HepG2 (cell line): Measurements from ENCODE around the gene MRPS5. TPM values are rescaled to one million over a fixed set of nuclear protein-coding genes. Genes with fewer than 3 reads are reported as not detected.

Experiments
- ATAC-seq: fragments of 200-7000 bp; cut with Tn5 transposase; 3 replicates; pipeline ENCODE4 v1.9.1; 2020; ENCODE audit warnings: mild to moderate bottlenecking, moderate library complexity
- BruUV-seq: library from RNA; stranded (reverse); fragments of 400-500 nt; replicated peaks from 2 replicates; lab custom pipeline; 2021; lab: Mats Ljungman, UMichigan
- CTCF ChIA-PET: fragments of 300-600 bp; formaldehyde crosslinking; extraction: SDS; loops from one replicate; lab custom pipeline; 2021; ENCODE audit warnings: low total read pairs, inconsistent platforms, low intra/inter-chr PET ratio; lab: Yijun Ruan, JAX
- POLR2A ChIA-PET: fragments of 350-600 bp; sonication (Branson Sonifier 250); formaldehyde crosslinking; loops from one replicate; lab custom pipeline; 2020; ENCODE audit warnings: antibody characterized with exemption, inconsistent platforms; lab: Yijun Ruan, JAX
- DNase-seq: peaks from one replicate; pipeline ENCODE4 v3.0.0-alpha.2; 2015; ENCODE audit warnings: low spot score
- FAIRE-seq: peaks from 3 replicates; lab custom pipeline; 2011; peaks lifted over from hg19 to GRCh38; lab: Jason Lieb, UNC
- H2AFZ ChIP-seq: one replicate; pipeline ENCODE4 v1.6.1; 2011; ENCODE audit warnings: low read length, inconsistent platforms
- H3K27ac ChIP-seq: fragments of 300-600 bp; 3 replicates; pipeline ENCODE4 v1.8.0; 2011; ENCODE audit warnings: mixed run types, mild to moderate bottlenecking, mixed read lengths, low read length, inconsistent platforms; ENCODE audit not compliant: insufficient read depth; ENCODE audit errors: extremely low read length
- H3K27me3 ChIP-seq, 2 experiments: fragments of 200-600 bp in 1 of 2; 2 replicates in 1 of 2; 3 replicates in 1 of 2; pipeline versions ENCODE4 v1.6.0 to v1.8.0; 2011; ENCODE audit warnings: low read length in 2 of 2, mild to moderate bottlenecking in 2 of 2, moderate library complexity in 2 of 2, inconsistent platforms in 1 of 2; ENCODE audit not compliant: insufficient read depth in 2 of 2, control insufficient read depth in 1 of 2
- H3K36me3 ChIP-seq, 2 experiments: fragments of 200-600 bp in 1 of 2; replicated peaks in 1 of 2; 2 replicates in 1 of 2; 3 replicates in 1 of 2; pipeline versions ENCODE4 v1.5.1 to v1.8.0; 2011; ENCODE audit warnings: low read length in 2 of 2, inconsistent platforms in 1 of 2; ENCODE audit not compliant: insufficient read depth in 2 of 2, control insufficient read depth in 1 of 2
- H3K4me1 ChIP-seq: 2 replicates; pipeline ENCODE4 v1.5.1; 2012; ENCODE audit warnings: low read length, inconsistent platforms; ENCODE audit not compliant: insufficient read depth
- H3K4me2 ChIP-seq: 2 replicates; pipeline ENCODE4 v1.6.0; 2011; ENCODE audit warnings: low read depth, low read length, inconsistent platforms
- H3K4me3 ChIP-seq, 3 experiments: fragments of 200-600 bp in 1 of 3; sonication (generic), shearing (Covaris generic) in 1 of 3; replicated peaks in 1 of 3; 2 replicates each; pipeline ENCODE4 v1.5.1; 2011 to 2016; ENCODE audit warnings: low read length in 3 of 3, inconsistent platforms in 2 of 3, low read depth in 2 of 3, mild to moderate bottlenecking in 2 of 3, control low read depth in 1 of 3, mixed read lengths in 1 of 3; ENCODE audit not compliant: insufficient read depth in 1 of 3
- H3K79me2 ChIP-seq: one replicate; pipeline ENCODE4 v1.6.1; 2011; ENCODE audit warnings: low read length, inconsistent platforms; ENCODE audit not compliant: insufficient read depth
- H3K9ac ChIP-seq: 2 replicates; pipeline ENCODE4 v1.6.0; 2011; ENCODE audit warnings: mild to moderate bottlenecking, low read depth, low read length, inconsistent platforms; ENCODE audit not compliant: insufficient read depth
- H3K9me3 ChIP-seq: 2 replicates; pipeline ENCODE4 v1.5.1; 2012; ENCODE audit warnings: mild to moderate bottlenecking, low read length
- H4K20me1 ChIP-seq: 2 replicates; pipeline ENCODE4 v1.6.0; 2011; ENCODE audit warnings: inconsistent platforms, mild to moderate bottlenecking, low read length, moderate library complexity; ENCODE audit not compliant: insufficient read depth
- GABPB1 ChIP-seq: IDR thresholded peaks from 2 replicates; pipeline ENCODE4 v1.6.1; 2016; ENCODE audit warnings: mild to moderate bottlenecking, missing genetic modification reagents, moderate library complexity, missing compliant biosample characterization
- HDAC1 ChIP-seq: sonication (generic); formaldehyde crosslinking; IDR thresholded peaks from 2 replicates; pipeline ENCODE4 v1.5.1; 2020; ENCODE audit warnings: mild to moderate bottlenecking, missing genetic modification reagents
- HNRNPL ChIP-seq: fragments of 200-400 bp; formaldehyde crosslinking; IDR thresholded peaks from 2 replicates; pipeline ENCODE4 v1.6.1; 2017; ENCODE audit warnings: mild to moderate bottlenecking, low read depth, low read length
- HNRNPLL ChIP-seq: fragments of 200-400 bp; formaldehyde crosslinking; IDR thresholded peaks from 2 replicates; pipeline ENCODE4 v1.6.1; 2017; ENCODE audit warnings: mild to moderate bottlenecking, low read depth, low read length; ENCODE audit not compliant: poor library complexity, severe bottlenecking
- KDM1A ChIP-seq: IDR thresholded peaks from 2 replicates; pipeline ENCODE4 v1.6.1; 2016; ENCODE audit warnings: missing compliant biosample characterization
- RBFOX2 ChIP-seq: fragments of 200-400 bp; formaldehyde crosslinking; IDR thresholded peaks from 2 replicates; pipeline ENCODE4 v1.6.1; 2017; ENCODE audit warnings: low read depth, mild to moderate bottlenecking, low read length
- SKI ChIP-seq: fragments of 450-650 bp; IDR thresholded peaks from one replicate; pipeline ENCODE4 v1.6.1; 2018; ENCODE audit warnings: mild to moderate bottlenecking; ENCODE audit not compliant: partially characterized antibody
- ZBTB7B ChIP-seq: sonication (generic); formaldehyde crosslinking; IDR thresholded peaks from 2 replicates; pipeline ENCODE4 v1.4.0; 2020; ENCODE audit warnings: missing genetic modification reagents
- ZNF569 ChIP-seq: sonication (generic); formaldehyde crosslinking; IDR thresholded peaks from 2 replicates; pipeline ENCODE4 v1.5.0; 2020; ENCODE audit warnings: mild to moderate bottlenecking, missing genetic modification reagents, moderate library complexity, borderline replicate concordance
- ZNF629 ChIP-seq: sonication (generic); formaldehyde crosslinking; conservative IDR thresholded peaks from 2 replicates; pipeline ENCODE4 v1.5.0; 2020; ENCODE audit warnings: missing genetic modification reagents
- WGBS: methylation state at CpG from one replicate; pipeline ENCODE4 v1.1.6; 2017; ENCODE audit warnings: low lambda C conversion rate; 5-methylcytosine and 5-hydroxymethylcytosine counted together
- in situ Hi-C: cut with HindIII; loops from 2 replicates; pipeline ENCODE4 v1.10.0; 2017; ENCODE audit warnings: low pct_unique_long_range_greater_than_20kb; ENCODE audit not compliant: extremely low pct_ligation_motif_present
- intact Hi-C: fragments of 100-400 bp; cut with micrococcal nuclease; formaldehyde crosslinking; loops from one replicate; pipeline ENCODE4 v1.10.0; 2022; ENCODE audit not compliant: unreplicated experiment
- polyA plus RNA-seq, 8 experiments: library from polyadenylated mRNA; depleted of rRNA in 3 of 8; stranded (reverse) in 7 of 8; unstranded in 1 of 8; fragments of >200 nt; fragmentation: Illumina TruSeq in 4 of 8; extraction: Trizol in 4 of 8; gene quantifications; 2 replicates each; pipeline versions ENCODE4 v1.2.1 to v1.2.3, GENCODE V29; 2011 to 2016; ENCODE audit warnings: low read depth in 4 of 8, missing spikeins in 1 of 8, mixed read lengths in 1 of 8; ENCODE audit not compliant: insufficient read depth in 1 of 8
- total RNA-seq, 5 experiments: library from RNA; depleted of rRNA; stranded (reverse); fragments of >200 nt; fragmentation: Illumina TruSeq; extraction: Trizol; gene quantifications; 2 replicates each; pipeline ENCODE4 v1.2.3, GENCODE V29; 2016; ENCODE audit warnings: low read depth in 1 of 5
- TF ChIP-seq, protein P1 (sequence below): sonication (generic); formaldehyde crosslinking; IDR thresholded peaks from 2 replicates; pipeline ENCODE4 v1.5.0; 2020; ENCODE audit warnings: missing genetic modification reagents, mild to moderate bottlenecking, borderline replicate concordance

MRPS5 gene
- total and polyA plus RNA-seq, 2 of the 13 experiments (the other 11 are each of a cell fraction or from before 2014, with no cell fraction given): 98.8 to 134 TPM

DNA sequence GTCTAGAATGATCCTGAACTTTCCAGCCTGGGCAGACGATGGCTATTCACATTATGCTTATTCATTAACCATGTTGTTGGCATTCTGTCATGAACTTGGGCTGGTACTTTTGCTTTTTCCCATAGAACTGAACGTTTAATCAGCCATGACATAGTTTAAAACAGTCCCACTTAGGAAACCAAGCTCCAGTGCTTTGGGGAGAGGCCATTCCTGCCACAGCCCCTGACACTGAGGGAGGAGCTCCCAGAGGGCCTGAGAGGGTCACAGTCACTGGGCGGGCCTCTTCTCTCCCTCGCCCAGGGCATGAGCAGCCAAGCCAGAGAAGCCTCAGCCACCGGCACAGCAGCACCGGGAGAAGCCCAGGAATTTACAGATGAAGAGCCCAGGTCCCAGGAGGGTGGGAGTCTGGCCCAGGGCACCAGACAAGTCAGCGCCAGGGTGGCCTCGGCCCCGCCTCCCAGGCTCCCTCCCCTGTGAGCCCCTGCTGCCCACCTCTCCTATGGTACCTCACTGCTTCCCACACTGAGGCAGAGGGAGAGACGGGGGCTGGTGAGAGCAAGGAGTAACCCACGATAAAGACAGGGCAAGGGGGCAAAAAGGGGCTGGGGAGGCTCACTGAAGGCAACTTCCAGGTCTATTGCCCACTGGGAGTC, 62.5 kb downstream of the MRPS5 start:
- POLR2A ChIA-PET: no interaction called here
- peak; percentile 55 for TF ChIP-seq HNRNPLL
- TF ChIP-seq GABPB1 (CRISPR knock-in tag): 0 out of 2 replicates have a peak, but pooled peaks have one; percentile 13
- peak; percentile 49; the same call in 1 of the 2 replicates for TF ChIP-seq RBFOX2
- no peak for TF ChIP-seq ZNF569 (CRISPR knock-in tag)
- TF ChIP-seq HNRNPL: 0 out of 2 replicates have a peak, but pooled peaks have one; percentile 45
- TF ChIP-seq ZBTB7B (CRISPR knock-in tag): 0 out of 2 replicates have a peak, but pooled peaks have one; percentile 14
- in situ Hi-C loops (no loop called here), intact Hi-C loops (no loop called here)
- Histone ChIP-seq H3K4me3 (peak overlapping the region in 2 of 3 experiments; percentile 4 to 59; a peak in 2 of 6 replicates), H3K4me1 (peaks cover 86% of the 10 kb centered on the region), H2AFZ (no peak overlapping the region), H3K9ac (no peak overlapping the region), H3K27ac (no peak overlapping the region), H4K20me1 (no peaks in the 10 kb centered on the region), H3K79me2 (no peaks in the 10 kb centered on the region), H3K36me3 (no peaks in the 10 kb centered on the region), H3K4me2 (peak overlapping the region; percentile 72), H3K27me3 (peaks cover 5 to 30% of the 10 kb centered on the region in 2 experiments; a peak in 4 of 5 replicates), H3K9me3 (no peaks in the 10 kb centered on the region)
- DNase-seq: no peak
- no TSS peak for BruUV-seq
- no peak for FAIRE-seq
- CTCF ChIA-PET: no interaction called here
- ATAC-seq: peak; percentile 5; the same call in 1 of the 3 replicates
- 5% methylated on average over 10 of the region's 11 CpGs for WGBS

DNA sequence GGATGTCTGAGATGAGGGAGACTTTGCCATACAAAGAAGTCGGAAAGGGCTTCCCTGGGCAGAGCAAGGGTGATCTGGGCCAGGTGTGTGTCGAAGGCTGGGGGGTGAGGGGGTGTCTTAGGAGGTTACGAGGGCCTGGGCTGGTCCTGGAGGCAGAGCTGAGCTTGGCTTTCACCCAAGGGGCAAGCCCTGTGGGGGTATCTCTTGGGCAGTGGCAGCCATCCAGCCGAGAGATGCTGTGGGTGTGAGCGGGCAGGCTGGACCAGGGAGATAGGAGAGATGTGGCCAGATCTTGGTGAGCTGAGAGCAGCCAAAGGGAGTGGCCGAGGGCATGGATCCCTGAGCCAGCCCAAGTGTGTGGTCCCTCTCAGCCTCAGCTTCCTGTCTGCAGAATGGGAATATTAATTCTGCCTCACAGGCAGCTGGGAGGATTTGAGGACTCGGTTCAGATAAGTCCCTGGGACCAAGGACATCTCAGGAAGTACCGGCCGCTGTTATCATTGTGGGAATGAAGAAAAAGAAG, 63.1 kb downstream of the MRPS5 start:
- CTCF ChIA-PET: no interaction called here
- H3K9ac ChIP-seq: no peak overlapping the region
- TF ChIP-seq, protein P1, sequence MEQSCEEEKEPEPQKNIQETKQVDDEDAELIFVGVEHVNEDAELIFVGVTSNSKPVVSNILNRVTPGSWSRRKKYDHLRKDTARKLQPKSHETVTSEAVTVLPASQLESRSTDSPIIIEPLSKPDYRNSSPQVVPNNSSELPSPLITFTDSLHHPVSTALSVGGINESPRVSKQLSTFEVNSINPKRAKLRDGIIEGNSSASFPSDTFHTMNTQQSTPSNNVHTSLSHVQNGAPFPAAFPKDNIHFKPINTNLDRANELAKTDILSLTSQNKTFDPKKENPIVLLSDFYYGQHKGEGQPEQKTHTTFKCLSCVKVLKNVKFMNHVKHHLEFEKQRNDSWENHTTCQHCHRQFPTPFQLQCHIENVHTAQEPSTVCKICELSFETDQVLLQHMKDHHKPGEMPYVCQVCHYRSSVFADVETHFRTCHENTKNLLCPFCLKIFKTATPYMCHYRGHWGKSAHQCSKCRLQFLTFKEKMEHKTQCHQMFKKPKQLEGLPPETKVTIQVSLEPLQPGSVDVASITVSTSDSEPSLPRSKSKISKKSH: peak; percentile 71; the same call in 1 of the 2 replicates
- TF ChIP-seq KDM1A: 0 out of 2 replicates have a peak, but pooled peaks have one; percentile 13
- no peak for TF ChIP-seq SKI
- TF ChIP-seq ZNF629 (CRISPR knock-in tag): peak; percentile 93
- TF ChIP-seq HDAC1 (CRISPR knock-in tag): peak; percentile 10; the same call in 1 of the 2 replicates
- no peak overlapping the region for H3K27ac ChIP-seq
- no peaks in the 10 kb centered on the region for H4K20me1 ChIP-seq
- POLR2A ChIA-PET: no interaction called here
- 42% methylated on average over 9 of the region's 9 CpGs for WGBS
- H3K4me2 ChIP-seq: peak overlapping the region; percentile 72
- in situ Hi-C loops: no loop called here
- H3K79me2 ChIP-seq: no peaks in the 10 kb centered on the region
- no peaks in the 10 kb centered on the region for H3K36me3 ChIP-seq
- H3K27me3 ChIP-seq: peaks cover 5 to 35% of the 10 kb centered on the region in 2 experiments; a peak in 4 of 5 replicates
- FAIRE-seq (no peak), DNase-seq (no peak), ATAC-seq (no peak)
- BruUV-seq: no TSS peak
- H3K4me1 ChIP-seq: peaks cover 83% of the 10 kb centered on the region
- intact Hi-C loops: no loop called here
- H3K4me3 ChIP-seq: peak overlapping the region in 1 of 3 experiments; percentile 59; a peak in 2 of 6 replicates
- no peak overlapping the region for H2AFZ ChIP-seq
- no peaks in the 10 kb centered on the region for H3K9me3 ChIP-seq
